Urinary bladder (tissue), 4 donors: ENCODE measurements around the gene ARMC2. TPM values are rescaled to one million over a fixed set of nuclear protein-coding genes. Genes with fewer than 3 reads are reported as not detected.

Experiments
- DNase-seq: peaks from one replicate; pipeline ENCODE4 v3.0.0-alpha.2; 2015; ENCODE audit errors: extremely low spot score
- H3K27ac ChIP-seq: one replicate; pipeline ENCODE4 v1.5.1; 2013; ENCODE audit warnings: low read depth, mild to moderate bottlenecking, moderate library complexity
- H3K36me3 ChIP-seq: one replicate; pipeline ENCODE4 v1.6.1; 2013; ENCODE audit warnings: mild to moderate bottlenecking, moderate library complexity; ENCODE audit not compliant: insufficient read depth
- H3K4me1 ChIP-seq: one replicate; pipeline ENCODE4 v1.6.1; 2013; ENCODE audit warnings: mild to moderate bottlenecking, moderate library complexity; ENCODE audit not compliant: insufficient read depth
- H3K4me3 ChIP-seq: one replicate; pipeline ENCODE4 v1.5.1; 2013; ENCODE audit warnings: low read depth, low read length
- WGBS: extraction: QIAGEN DNeasy Blood & Tissue Kit; methylation state at CpG from one replicate; pipeline ENCODE4 v1.1.7; 2013; 5-methylcytosine and 5-hydroxymethylcytosine counted together
- polyA plus RNA-seq: library from polyadenylated mRNA; stranded (reverse); fragments of 200-250 nt; gene quantifications from one replicate; pipeline ENCODE4 v1.2.3, GENCODE V29; 2013
- total RNA-seq: library from RNA; depleted of rRNA; stranded (reverse); fragments of >200 nt; gene quantifications from one replicate; pipeline ENCODE4 v1.2.3, GENCODE V29; 2014
- donor health status: healthy with polysubstance abuse.
- donor health status: healthy.

ARMC2 gene
- total and polyA plus RNA-seq, 2 donors: 2.4 to 7.2 TPM

- DNase-seq: no peak
- Histone ChIP-seq H3K4me3 (no peak overlapping the region), H3K36me3 (peaks cover 10% of the 10 kb centered on the region), H3K4me1 (no peaks in the 10 kb centered on the region), H3K27ac (no peak overlapping the region)
Measured at GRCh38 chr6:108995296-108995695, 147.1 kb downstream of the ARMC2 start.

- Histone ChIP-seq H3K4me1 (no peaks in the 10 kb centered on the region), H3K4me3 (no peak overlapping the region), H3K36me3 (peaks cover 9% of the 10 kb centered on the region), H3K27ac (no peak overlapping the region)
- DNase-seq: no peak
- WGBS: 94% methylated on average over 1 of the region's 1 CpG
Measured at GRCh38 chr6:108996208-108996607, 148.0 kb downstream of the ARMC2 start.

DNA sequence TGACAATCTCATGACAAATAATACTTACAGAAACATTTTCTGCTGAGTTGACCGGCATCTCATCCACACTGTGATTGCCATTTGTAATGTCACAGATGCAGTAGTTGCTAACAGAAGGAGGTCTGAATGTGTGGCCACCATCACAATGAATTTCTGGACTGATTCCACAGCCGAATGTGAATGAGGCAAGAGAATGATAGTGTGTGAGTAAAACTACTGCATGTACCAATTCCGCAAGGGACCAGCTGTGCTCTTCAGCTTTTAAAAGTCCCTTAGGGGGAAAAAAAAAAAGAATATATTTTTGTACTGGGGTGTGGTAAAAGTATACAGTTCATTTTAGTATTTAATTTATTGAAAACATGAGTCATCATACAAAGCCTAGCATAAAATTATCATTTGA is 150.3 kb downstream of the ARMC2 start:
- no peak for DNase-seq
- H3K36me3 ChIP-seq: peaks cover 6% of the 10 kb centered on the region
- H3K27ac ChIP-seq: no peak overlapping the region
- 82% methylated on average over 3 of the region's 3 CpGs for WGBS
- no peak overlapping the region for H3K4me3 ChIP-seq
- peaks cover 2% of the 10 kb centered on the region for H3K4me1 ChIP-seq

GRCh38 chr6:108999428-108999827 is 151.2 kb downstream of the ARMC2 start:
- WGBS: 83% methylated on average over 5 of the region's 5 CpGs
- Histone ChIP-seq H3K4me1 (peaks cover 2% of the 10 kb centered on the region), H3K36me3 (peaks cover 3% of the 10 kb centered on the region), H3K27ac (no peak overlapping the region), H3K4me3 (no peak overlapping the region)
- no peak for DNase-seq

DNA sequence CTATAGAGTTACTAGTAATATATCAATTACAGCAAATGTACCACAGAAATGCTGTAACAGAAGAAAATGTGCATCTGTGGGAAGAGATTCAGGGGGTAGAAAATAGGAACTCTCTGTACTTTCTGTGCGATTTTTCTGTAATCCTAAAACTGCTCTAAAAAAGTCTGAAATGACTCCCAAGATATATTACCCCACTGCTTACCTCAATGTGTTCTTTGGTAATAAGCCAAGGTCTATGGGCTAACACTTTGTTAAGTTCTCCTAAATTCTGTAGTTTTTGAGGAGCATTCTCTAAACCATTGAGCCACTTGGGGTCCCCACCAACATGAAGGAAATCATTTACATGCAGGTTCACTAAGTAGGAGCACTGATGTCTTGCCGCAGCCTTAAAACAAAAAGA is 152.1 kb downstream of the ARMC2 start:
- Histone ChIP-seq H3K4me1 (peaks cover 2% of the 10 kb centered on the region), H3K27ac (no peak overlapping the region), H3K36me3 (peaks cover 3% of the 10 kb centered on the region), H3K4me3 (no peak overlapping the region)
- DNase-seq: no peak
- WGBS: 84% methylated on average over 2 of the region's 2 CpGs

- H3K36me3 ChIP-seq: peaks cover 3% of the 10 kb centered on the region
- peak overlapping the region; percentile 10 for H3K4me3 ChIP-seq
- peak overlapping the region; percentile 38 for H3K27ac ChIP-seq
- peaks cover 2% of the 10 kb centered on the region for H3K4me1 ChIP-seq
- peak; percentile 41 for DNase-seq
- 39% methylated on average over 7 of the region's 7 CpGs for WGBS
Measured at GRCh38 chr6:109001291-109001894, 153.2 kb downstream of the ARMC2 start.

DNA sequence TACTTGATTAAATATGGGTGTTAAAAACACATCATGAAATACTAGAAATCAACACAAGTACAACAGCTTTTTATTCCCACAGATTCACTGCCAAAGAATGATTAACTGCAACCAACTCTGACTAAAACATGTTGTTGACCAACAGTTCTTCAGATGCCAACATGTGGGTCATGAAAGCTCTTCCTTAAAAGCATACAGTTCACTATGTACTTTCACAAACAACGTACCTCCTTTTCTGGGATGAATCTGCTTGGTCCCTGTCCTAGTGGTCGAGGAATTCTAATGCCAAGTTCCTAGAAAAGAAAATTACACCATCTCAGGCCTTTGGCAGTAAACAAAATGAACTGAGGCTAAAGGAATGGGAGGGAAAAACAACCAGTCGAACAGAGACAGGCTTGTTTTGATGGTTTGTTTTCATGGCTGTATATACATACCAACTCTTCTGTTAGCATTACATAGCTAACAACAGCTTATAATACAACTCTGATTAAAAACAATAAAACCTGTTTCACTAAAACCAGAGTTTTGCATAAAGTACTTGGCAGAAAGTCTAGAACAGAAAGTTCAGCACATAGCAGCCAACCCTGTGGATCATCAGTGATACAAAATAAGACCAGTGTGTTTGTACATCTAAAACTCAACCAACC is 154.0 kb downstream of the ARMC2 start:
- Histone ChIP-seq H3K4me3 (no peak overlapping the region), H3K4me1 (peaks cover 2% of the 10 kb centered on the region)
- no peak for DNase-seq

DNA sequence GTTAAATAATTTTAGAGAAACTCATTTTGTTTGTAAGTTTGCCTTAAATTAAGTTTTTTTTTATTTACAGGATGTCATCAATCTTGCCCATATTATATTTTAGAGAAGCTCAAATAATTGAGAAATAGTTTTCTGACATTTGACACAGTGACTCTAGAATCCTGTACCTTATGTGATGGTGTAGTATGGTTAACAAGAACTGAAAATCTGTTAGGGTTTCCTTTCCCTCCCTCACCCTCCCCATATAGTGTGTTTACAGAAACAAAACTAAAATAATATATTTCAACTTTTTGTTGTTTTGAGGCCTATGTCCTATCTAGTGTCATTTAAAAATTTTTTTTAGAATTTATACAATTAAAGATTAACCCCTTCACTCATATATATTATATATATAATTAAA is 154.7 kb downstream of the ARMC2 start:
- H3K4me3 ChIP-seq: no peak overlapping the region
- H3K27ac ChIP-seq: no peak overlapping the region
- peaks cover 3% of the 10 kb centered on the region for H3K36me3 ChIP-seq
- peaks cover 2% of the 10 kb centered on the region for H3K4me1 ChIP-seq
- no peak for DNase-seq

More for the DNA sequence above, 154.0 kb downstream of the ARMC2 start:
- Histone ChIP-seq H3K27ac (peak overlapping the region; percentile 50), H3K36me3 (peaks cover 3% of the 10 kb centered on the region)
- 15% methylated on average over 3 of the region's 3 CpGs for WGBS

DNA sequence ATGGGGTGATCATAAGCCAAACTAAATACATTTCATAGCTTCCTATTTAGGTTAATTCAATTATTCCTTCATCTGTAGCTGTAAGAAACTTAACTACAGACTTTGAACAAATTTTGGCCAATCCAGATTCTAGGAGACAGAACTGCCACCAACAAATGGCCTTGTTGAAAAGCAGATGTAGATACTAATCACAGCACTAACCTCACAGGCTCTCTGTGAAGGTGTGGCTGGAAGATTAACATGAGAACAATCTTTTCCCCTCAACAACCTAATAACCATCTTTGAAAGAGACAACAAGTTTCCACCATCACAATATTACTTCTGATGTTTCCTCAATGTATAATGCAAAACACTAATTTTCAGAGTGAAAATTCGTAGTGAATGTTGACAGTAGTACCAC is 158.6 kb downstream of the ARMC2 start:
- DNase-seq: no peak

DNA sequence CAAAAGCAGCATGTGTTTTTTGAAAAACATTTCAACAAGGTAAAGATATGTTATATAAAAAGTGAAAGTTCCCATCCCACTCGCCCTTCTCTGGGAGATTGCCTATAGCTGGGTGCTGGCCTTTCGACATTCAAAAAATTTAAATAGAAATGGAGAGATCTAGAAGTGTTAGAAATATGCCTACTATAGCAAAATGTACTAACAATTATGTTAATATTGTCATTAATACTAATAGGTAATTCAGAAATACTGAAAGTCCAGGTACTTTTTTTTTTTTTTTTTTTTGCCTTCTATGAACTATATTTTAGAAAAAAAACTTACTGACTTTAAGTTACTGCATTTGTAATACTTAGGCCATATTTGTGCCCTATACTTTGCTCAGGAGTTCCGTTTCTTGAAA is 159.3 kb downstream of the ARMC2 start:
- Histone ChIP-seq H3K27ac (no peak overlapping the region), H3K4me3 (peak overlapping the region; percentile 63), H3K4me1 (no peaks in the 10 kb centered on the region), H3K36me3 (no peaks in the 10 kb centered on the region)
- DNase-seq: no peak
- WGBS: 76% methylated on average over 3 of the region's 3 CpGs

More for the DNA sequence above, 158.6 kb downstream of the ARMC2 start:
- WGBS: 80% methylated on average over 1 of the region's 1 CpG
- Histone ChIP-seq H3K27ac (no peak overlapping the region), H3K4me1 (peaks cover 2% of the 10 kb centered on the region), H3K4me3 (peak overlapping the region; percentile 22), H3K36me3 (no peaks in the 10 kb centered on the region)

GRCh38 chr6:109008054-109008453 is 159.8 kb downstream of the ARMC2 start:
- H3K4me3 ChIP-seq: peak overlapping the region; percentile 63
- H3K36me3 ChIP-seq: no peaks in the 10 kb centered on the region
- no peak overlapping the region for H3K27ac ChIP-seq
- WGBS: 38% methylated on average over 4 of the region's 4 CpGs
- no peaks in the 10 kb centered on the region for H3K4me1 ChIP-seq
- no peak for DNase-seq

GRCh38 chr6:109008537-109009235 is 160.5 kb downstream of the ARMC2 start:
- 5% methylated on average over 24 of the region's 24 CpGs for WGBS
- DNase-seq: peak; percentile 75
- peak overlapping the region; percentile 99 for H3K27ac ChIP-seq
- no peaks in the 10 kb centered on the region for H3K36me3 ChIP-seq
- peak overlapping the region; percentile 91 for H3K4me3 ChIP-seq
- H3K4me1 ChIP-seq: no peaks in the 10 kb centered on the region

DNA sequence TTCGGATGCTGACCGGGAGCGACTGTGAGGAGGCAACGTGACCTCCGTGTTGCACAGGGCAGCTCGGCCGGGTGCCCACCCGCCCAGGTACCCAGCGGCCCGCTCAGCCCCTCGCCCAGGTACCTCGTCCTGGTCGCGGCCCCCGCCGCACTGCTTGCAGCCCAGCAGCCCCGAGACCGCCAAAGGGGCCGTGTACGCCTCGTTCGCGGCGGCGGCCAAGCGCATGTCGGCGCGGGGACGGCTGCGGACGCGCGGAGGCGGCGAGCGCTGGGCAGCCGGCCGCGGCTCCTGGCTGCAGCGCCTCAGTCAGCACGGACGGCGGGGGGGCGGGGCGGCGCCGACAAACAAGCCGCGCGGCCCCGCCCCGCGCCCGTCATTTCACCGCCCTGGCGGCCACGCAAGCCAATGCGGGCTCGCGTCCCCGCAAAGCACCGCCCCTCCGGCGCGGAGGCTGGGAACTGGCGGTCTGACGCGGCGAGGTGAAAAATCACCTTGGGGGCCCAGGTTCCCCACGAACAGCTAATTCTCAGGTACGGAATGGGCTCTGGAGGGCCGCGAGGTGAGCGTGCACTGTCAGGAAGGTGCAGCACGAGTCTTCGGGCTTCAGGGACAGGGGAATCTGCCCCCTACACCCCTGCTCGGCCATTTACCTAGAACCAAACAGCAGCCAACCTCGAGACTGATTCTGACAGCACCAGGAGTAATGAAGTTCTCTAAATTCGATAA is 161.2 kb downstream of the ARMC2 start:
- under 1% methylated on average over 80 of the region's 80 CpGs for WGBS

More for the DNA sequence above, 161.2 kb downstream of the ARMC2 start:
- peak; percentile 41 for DNase-seq
- peak overlapping the region; percentile 91 for H3K4me3 ChIP-seq
- H3K27ac ChIP-seq: peak overlapping the region; percentile 100
- no peaks in the 10 kb centered on the region for H3K36me3 ChIP-seq
- no peaks in the 10 kb centered on the region for H3K4me1 ChIP-seq
